Stomach (tissue), 9 donors: Measurements from ENCODE around the gene DYRK1A. TPM values are rescaled to one million over a fixed set of nuclear protein-coding genes. Genes with fewer than 3 reads are reported as not detected.

Source experiments
- DNase-seq, 2 donors: peaks; one replicate each; pipeline versions ENCODE4 v3.0.0 to v3.0.0-alpha.2; 2013 to 2019
- H3K27ac ChIP-seq, 5 donors: fragments of 200-600 bp in 4 of 5; sonication (generic) in 4 of 5; one replicate each; pipeline ENCODE4 v1.5.1; 2013 to 2019; ENCODE audit warnings: mild to moderate bottlenecking in 1 of 5, moderate library complexity in 1 of 5
- H3K27me3 ChIP-seq, 3 donors: fragments of 200-600 bp; sonication (generic); one replicate each; pipeline ENCODE4 v1.5.1; 2017 to 2019; ENCODE audit warnings: mixed run types in 1 of 3
- H3K36me3 ChIP-seq, 4 donors: fragments of 200-600 bp; sonication (generic); 1 replicate in 3 of 4; 2 replicates in 1 of 4; pipeline ENCODE4 v1.5.1; 2016 to 2019
- H3K4me1 ChIP-seq, 4 donors: fragments of 200-600 bp; sonication (generic); one replicate each; pipeline ENCODE4 v1.5.1; 2016 to 2019
- H3K4me3 ChIP-seq, 4 donors: fragments of 200-600 bp; sonication (generic) in 3 of 4; one replicate each; pipeline ENCODE4 v1.5.1; 2016 to 2019; ENCODE audit warnings: mild to moderate bottlenecking in 1 of 4
- H3K9me3 ChIP-seq, 4 donors: fragments of 200-600 bp; sonication (generic); one replicate each; pipeline ENCODE4 v1.5.1; 2016 to 2019
- CTCF ChIP-seq, 7 experiments: fragments of 450-650 bp in 4 of 7; fragments of 200-600 bp in 3 of 7; sonication (generic) in 3 of 7; IDR thresholded peaks; one replicate each; pipeline ENCODE4 v1.5.1; 2016 to 2019; ENCODE audit warnings: antibody characterized with exemption in 7 of 7, control low read depth in 2 of 7, mild to moderate bottlenecking in 1 of 7
- EP300 ChIP-seq: sonication (generic); formaldehyde crosslinking; IDR thresholded peaks from one replicate; pipeline ENCODE4 v1.6.1; 2017; ENCODE audit warnings: antibody characterized with exemption
- POLR2A ChIP-seq, 4 donors: fragments of 450-650 bp; IDR thresholded peaks; one replicate each; pipeline ENCODE4 v1.6.1; 2016; ENCODE audit warnings: antibody characterized with exemption in 4 of 4, control low read depth in 2 of 4, mild to moderate bottlenecking in 1 of 4, moderate library complexity in 1 of 4
- POLR2AphosphoS5 ChIP-seq, 3 donors: sonication (generic); formaldehyde crosslinking; IDR thresholded peaks; one replicate each; pipeline ENCODE4 v1.6.1; 2016; ENCODE audit warnings: antibody characterized with exemption in 3 of 3
- WGBS, 5 donors: extraction: QIAGEN DNeasy Blood & Tissue Kit in 3 of 5; methylation state at CpG; one replicate each; pipeline versions ENCODE4 v1.1.5 to v1.1.7; 2013 to 2018; 5-methylcytosine and 5-hydroxymethylcytosine counted together
- intact Hi-C: fragments of 100-400 bp; cut with DNase I; formaldehyde crosslinking; loops from one replicate; pipeline ENCODE4 v1.15.1; 2023; ENCODE audit warnings: low total_unique reads
- polyA plus RNA-seq, 3 donors: library from polyadenylated mRNA; stranded (reverse); fragments of 200-250 nt; gene quantifications; one replicate each; pipeline ENCODE4 v1.2.3, GENCODE V29; 2013
- total RNA-seq, 5 donors: library from RNA; depleted of rRNA; stranded (reverse); fragments of >200 nt; gene quantifications; one replicate each; pipeline versions ENCODE4 v1.1.0 to v1.2.3, GENCODE V29; 2014 to 2016
- donor health status: healthy with polysubstance abuse.
- donor health status: Bipolar disorder and iron deficiency.
- donor health status: healthy.

Gene DYRK1A
- total and polyA plus RNA-seq, 8 donors: 10.1 to 124 (median 67.0) TPM

- intact Hi-C loops: no loop called here
- Histone ChIP-seq H3K36me3 (no peaks in the 10 kb centered on the region), H3K27ac (no peak overlapping the region), H3K27me3 (peaks cover 0 to 17% (median 0%) of the 10 kb centered on the region in 3 donors), H3K4me3 (no peak overlapping the region), H3K9me3 (no peaks in the 10 kb centered on the region), H3K4me1 (peaks cover 0 to 5% (median 2%) of the 10 kb centered on the region in 4 donors)
- no peak for DNase-seq
- 88 to 95% (median 94%) methylated on average over 2 of the region's 2 CpGs for WGBS, 5 donors
- TF ChIP-seq POLR2AphosphoS5 (IDR thresholded peaks at IDR 0.05) (no peak), CTCF (IDR thresholded peaks at IDR 0.05) (no peak), POLR2A (IDR thresholded peaks at IDR 0.05) (no peak)
Observed at GRCh38 chr21:37525810-37526209, 159.2 kb downstream of the DYRK1A start.

GRCh38 chr21:37527103-37527502 lies 160.5 kb downstream of the DYRK1A start:
- intact Hi-C loops: no loop called here
- Histone ChIP-seq H3K27ac (no peak overlapping the region), H3K9me3 (no peaks in the 10 kb centered on the region), H3K36me3 (no peaks in the 10 kb centered on the region), H3K4me1 (peaks cover 9 to 18% (median 13%) of the 10 kb centered on the region in 4 donors), H3K4me3 (no peak overlapping the region), H3K27me3 (peaks cover 0 to 28% (median 0%) of the 10 kb centered on the region in 3 donors)
- no peak for DNase-seq
- 75 to 93% (median 80%) methylated on average over 5 to 6 of the region's 6 CpGs for WGBS, 5 donors
- TF ChIP-seq CTCF (IDR thresholded peaks at IDR 0.05): no peak
- no peak for TF ChIP-seq POLR2AphosphoS5 (IDR thresholded peaks at IDR 0.05)

- no peak overlapping the region for H3K4me3 ChIP-seq
- intact Hi-C loops: no loop called here
- no peak overlapping the region for H3K27ac ChIP-seq
- TF ChIP-seq POLR2A (IDR thresholded peaks at IDR 0.05) (no peak), EP300 (no peak)
- no peaks in the 10 kb centered on the region for H3K36me3 ChIP-seq
- WGBS, 5 donors: 89 to 95% (median 94%) methylated on average over 4 of the region's 4 CpGs
- no peaks in the 10 kb centered on the region for H3K9me3 ChIP-seq
- H3K4me1 ChIP-seq: peaks cover 9 to 18% (median 13%) of the 10 kb centered on the region in 4 donors
- no peak for DNase-seq
- peaks cover 0 to 28% (median 0%) of the 10 kb centered on the region in 3 donors for H3K27me3 ChIP-seq
Observed at GRCh38 chr21:37527716-37528115, 161.1 kb downstream of the DYRK1A start.

- Histone ChIP-seq H3K27me3 (peaks cover 0 to 33% (median 0%) of the 10 kb centered on the region in 3 donors), H3K27ac (no peak overlapping the region), H3K9me3 (no peaks in the 10 kb centered on the region), H3K4me1 (peaks cover 14 to 22% (median 14%) of the 10 kb centered on the region in 4 donors), H3K4me3 (no peak overlapping the region), H3K36me3 (no peaks in the 10 kb centered on the region)
- intact Hi-C loops: no loop called here
- TF ChIP-seq POLR2AphosphoS5 (IDR thresholded peaks at IDR 0.05) (no peak), CTCF (IDR thresholded peaks at IDR 0.05) (no peak), POLR2A (IDR thresholded peaks at IDR 0.05) (no peak), EP300 (no peak)
- 76 to 86% (median 84%) methylated on average over 12 of the region's 12 CpGs for WGBS, 5 donors
- no peak for DNase-seq
Observed at GRCh38 chr21:37528150-37528937, 161.8 kb downstream of the DYRK1A start.

- intact Hi-C loops: no loop called here
- H3K27me3 ChIP-seq: peaks cover 0 to 41% (median 0%) of the 10 kb centered on the region in 3 donors
- WGBS, 5 donors: 79 to 85% (median 83%) methylated on average over 6 of the region's 6 CpGs
- DNase-seq: no peak
- H3K4me1 ChIP-seq: peaks cover 14 to 26% (median 17%) of the 10 kb centered on the region in 4 donors
- H3K4me3 ChIP-seq: no peak overlapping the region
- H3K36me3 ChIP-seq: no peaks in the 10 kb centered on the region
- no peak overlapping the region for H3K27ac ChIP-seq
- H3K9me3 ChIP-seq: no peaks in the 10 kb centered on the region
- no peak for TF ChIP-seq POLR2AphosphoS5 (IDR thresholded peaks at IDR 0.05)
- TF ChIP-seq CTCF (IDR thresholded peaks at IDR 0.05): no peak
- no peak for TF ChIP-seq POLR2A (IDR thresholded peaks at IDR 0.05)
- TF ChIP-seq EP300: no peak
Observed at GRCh38 chr21:37529649-37530048, 163.1 kb downstream of the DYRK1A start.
